Measurements from ENCODE around the gene BICDL2. TPM values are rescaled to one million over a fixed set of nuclear protein-coding genes. Genes with fewer than 3 reads are reported as not detected.
A peak's percentile ranks its signal among the peaks of the same experiment; 100 is the strongest.

BICDL2 gene
- total and polyA plus RNA-seq, 4 experiments from 2014 or later = not detected

- no peak for DNase-seq
- Mint-ChIP-seq H3K4me3 (peak overlapping the region in 1 of 8 donors; percentile 27), H3K36me3 (peaks cover 0 to 1% of the 10 kb centered on the region in 2 donors), H3K27me3 (peaks cover 0 to 2% of the 10 kb centered on the region in 2 donors), H3K4me1 (peaks cover 0 to 14% (median 6%) of the 10 kb centered on the region in 4 donors), H3K9me3 (no peaks in the 10 kb centered on the region), H3K27ac (peak overlapping the region in 2 of 7 donors; percentile 12 to 58)
- H3K36me3 ChIP-seq (ENCODE audit: insufficient read depth, low read length) = no peaks in the 10 kb centered on the region
- no peak overlapping the region for H3K4me3 ChIP-seq (ENCODE audit: low read length in 2 of 2)
- peaks cover 16% of the 10 kb centered on the region for H3K4me1 ChIP-seq (ENCODE audit: insufficient read depth, low read length)
- ChIA-PET POLR2A (ENCODE audit: partially characterized antibody) (interaction anchor here (5.4 kb wide), 1 partner anchor 15 kb away, joined by 49 read pairs; the partner anchor contains the start of genes KREMEN2 and PAQR4), CTCF (ENCODE audit: partially characterized antibody) (interaction anchor here (0.7 to 1.4 kb wide), 7 partner anchors 17 to 302 kb away, joined by 3 read pairs; partner anchors contain the start of gene FLYWCH1)
- no peaks in the 10 kb centered on the region for H3K9me3 ChIP-seq (ENCODE audit: control insufficient read depth in 1 of 2, low read length in 2 of 2)
- H3K27me3 ChIP-seq (ENCODE audit: insufficient read depth, low read length) = no peaks in the 10 kb centered on the region
- no peak overlapping the region for H3K27ac ChIP-seq (ENCODE audit: low read depth, low read length)
- intact Hi-C loops (cut with micrococcal nuclease) = no loop called here
Measured at GRCh38 chr16:2982402-2982801, 54.3 kb downstream of the BICDL2 start.

- H3K9me3 ChIP-seq (ENCODE audit: control insufficient read depth in 1 of 2, low read length in 2 of 2) = no peaks in the 10 kb centered on the region
- Mint-ChIP-seq H3K4me1 (peaks cover 0 to 14% (median 6%) of the 10 kb centered on the region in 4 donors), H3K27ac (peak overlapping the region in 3 of 7 donors; percentile 58 to 69 (median 68)), H3K9me3 (no peaks in the 10 kb centered on the region), H3K36me3 (peaks cover 0 to 1% of the 10 kb centered on the region in 2 donors), H3K4me3 (peak overlapping the region; percentile 79 to 87 (median 84)), H3K27me3 (peaks cover 2% of the 10 kb centered on the region in 2 donors)
- H3K36me3 ChIP-seq (ENCODE audit: insufficient read depth, low read length) = no peaks in the 10 kb centered on the region
- CTCF ChIA-PET (ENCODE audit: partially characterized antibody) = interaction anchor here (0.9 to 1.2 kb wide), 3 partner anchors 20 to 96 kb away, joined by 3 to 4 read pairs (median 3); partner anchors contain the start of gene FLYWCH1
- H3K27ac ChIP-seq (ENCODE audit: low read depth, low read length) = no peak overlapping the region
- POLR2A ChIA-PET (ENCODE audit: partially characterized antibody) = interaction anchor here (5.4 kb wide), 1 partner anchor 14 kb away, joined by 49 read pairs; the partner anchor contains the start of genes KREMEN2 and PAQR4
- DNase-seq = no peak
- H3K4me3 ChIP-seq (ENCODE audit: low read length in 2 of 2) = no peak overlapping the region
- intact Hi-C loops (cut with micrococcal nuclease) = no loop called here
- no peaks in the 10 kb centered on the region for H3K27me3 ChIP-seq (ENCODE audit: insufficient read depth, low read length)
- peaks cover 16% of the 10 kb centered on the region for H3K4me1 ChIP-seq (ENCODE audit: insufficient read depth, low read length)
Measured at GRCh38 chr16:2981899-2982250, 54.9 kb downstream of the BICDL2 start.

- POLR2A ChIA-PET (ENCODE audit: partially characterized antibody) = interaction anchor here (0.6 to 5.4 kb wide), 7 partner anchors 14 to 148 kb away, joined by 3 to 49 read pairs (median 5); partner anchors contain the start of genes FLYWCH1, FLYWCH2, KREMEN2 and PAQR4
- peak overlapping the region in 1 of 2 donors; percentile 73 for H3K4me3 ChIP-seq (ENCODE audit: low read length in 2 of 2)
- no peaks in the 10 kb centered on the region for H3K27me3 ChIP-seq (ENCODE audit: insufficient read depth, low read length)
- H3K27ac ChIP-seq (ENCODE audit: low read depth, low read length) = no peak overlapping the region
- Mint-ChIP-seq H3K27ac (peak overlapping the region in 5 of 7 donors; percentile 55 to 89 (median 68)), H3K4me1 (peaks cover 0 to 14% (median 6%) of the 10 kb centered on the region in 4 donors), H3K36me3 (peaks cover 0 to 1% of the 10 kb centered on the region in 2 donors), H3K4me3 (peak overlapping the region; percentile 79 to 87 (median 84)), H3K9me3 (no peaks in the 10 kb centered on the region), H3K27me3 (peaks cover 2% of the 10 kb centered on the region in 2 donors)
- intact Hi-C loops (cut with micrococcal nuclease) = no loop called here
- DNase-seq = no peak
- H3K9me3 ChIP-seq (ENCODE audit: control insufficient read depth in 1 of 2, low read length in 2 of 2) = no peaks in the 10 kb centered on the region
- peaks cover 16% of the 10 kb centered on the region for H3K4me1 ChIP-seq (ENCODE audit: insufficient read depth, low read length)
- no peaks in the 10 kb centered on the region for H3K36me3 ChIP-seq (ENCODE audit: insufficient read depth, low read length)
- CTCF ChIA-PET (ENCODE audit: partially characterized antibody) = interaction anchor here (0.8 to 1.2 kb wide), 4 partner anchors 9 to 96 kb away, joined by 3 to 4 read pairs (median 3); no protein-coding TSS in a partner anchor
Measured at GRCh38 chr16:2981177-2981898, 55.4 kb downstream of the BICDL2 start.

- peaks cover 0 to 14% (median 6%) of the 10 kb centered on the region in 4 donors for H3K4me1 Mint-ChIP-seq
- H3K27ac ChIP-seq (ENCODE audit: low read depth, low read length) = peak within 1 kb of the TSS; percentile 84
- H3K9me3 Mint-ChIP-seq = no peaks in the 10 kb centered on the region
- H3K27me3 Mint-ChIP-seq = peaks cover 2% of the 10 kb centered on the region in 2 donors
- H3K27ac Mint-ChIP-seq = peak within 1 kb of the TSS; percentile 55 to 89 (median 75)
- peak within 1 kb of the TSS; percentile 57 to 73 for H3K4me3 ChIP-seq (ENCODE audit: low read length in 2 of 2)
- H3K36me3 Mint-ChIP-seq = peaks cover 0 to 1% of the 10 kb centered on the region in 2 donors
- H3K36me3 ChIP-seq (ENCODE audit: insufficient read depth, low read length) = no peaks in the 10 kb centered on the region
- intact Hi-C loops (cut with micrococcal nuclease) = loop anchor here (1.0 kb wide), 2 partner anchors 11 to 144 kb away; partner anchors contain the start of gene PAQR4
- H3K9me3 ChIP-seq (ENCODE audit: control insufficient read depth in 1 of 2, low read length in 2 of 2) = no peaks in the 10 kb centered on the region
- H3K27me3 ChIP-seq (ENCODE audit: insufficient read depth, low read length) = no peaks in the 10 kb centered on the region
- H3K4me1 ChIP-seq (ENCODE audit: insufficient read depth, low read length) = peaks cover 16% of the 10 kb centered on the region
- CTCF ChIA-PET (ENCODE audit: partially characterized antibody) = interaction anchor here (0.5 to 1.2 kb wide), 5 partner anchors 8 to 97 kb away, joined by 3 to 4 read pairs (median 3); no protein-coding TSS in a partner anchor
- DNase-seq = peak; percentile 87 to 97 (median 95)
- H3K4me3 Mint-ChIP-seq = peak within 1 kb of the TSS; percentile 77 to 85 (median 84)
- POLR2A ChIA-PET (ENCODE audit: partially characterized antibody) = interaction anchor here (0.6 to 5.4 kb wide), 7 partner anchors 13 to 149 kb away, joined by 3 to 49 read pairs (median 5); partner anchors contain the start of genes FLYWCH1, FLYWCH2, KREMEN2 and PAQR4
Measured at GRCh38 chr16:2980227-2981176, 56.2 kb downstream of the BICDL2 start, which contains the start of gene PKMYT1. PKMYT1 (minus strand) TSS chr16:2980446; CDS start chr16:2979657, 789 bp downstream.

GRCh38 chr16:2979669-2980226 lies 57.0 kb downstream of the BICDL2 start:
- H3K36me3 Mint-ChIP-seq = peaks cover 0 to 1% of the 10 kb centered on the region in 2 donors
- Histone ChIP-seq H3K27me3 (ENCODE audit: insufficient read depth, low read length) (no peaks in the 10 kb centered on the region), H3K9me3 (ENCODE audit: control insufficient read depth in 1 of 2, low read length in 2 of 2) (no peaks in the 10 kb centered on the region), H3K36me3 (ENCODE audit: insufficient read depth, low read length) (no peaks in the 10 kb centered on the region), H3K4me3 (ENCODE audit: low read length in 2 of 2) (peak overlapping the region in 1 of 2 donors; percentile 73), H3K4me1 (ENCODE audit: insufficient read depth, low read length) (peaks cover 16% of the 10 kb centered on the region), H3K27ac (ENCODE audit: low read depth, low read length) (peak overlapping the region; percentile 84)
- peak overlapping the region in 6 of 8 donors; percentile 50 to 77 (median 63) for H3K4me3 Mint-ChIP-seq
- peaks cover 0 to 14% (median 6%) of the 10 kb centered on the region in 4 donors for H3K4me1 Mint-ChIP-seq
- H3K27ac Mint-ChIP-seq = no peak overlapping the region
- H3K9me3 Mint-ChIP-seq = no peaks in the 10 kb centered on the region
- ChIA-PET CTCF (ENCODE audit: partially characterized antibody) (no interaction called here), POLR2A (ENCODE audit: partially characterized antibody) (interaction anchor here (0.7 to 5.4 kb wide), 4 partner anchors 12 to 149 kb away, joined by 3 to 49 read pairs (median 8); partner anchors contain the start of genes FLYWCH1, KREMEN2 and PAQR4)
- DNase-seq = no peak
- peaks cover 2% of the 10 kb centered on the region in 2 donors for H3K27me3 Mint-ChIP-seq
- intact Hi-C loops (cut with micrococcal nuclease) = loop anchor here (1.0 kb wide), 2 partner anchors 10 to 145 kb away; partner anchors contain the start of gene PAQR4
